ENCODE results near the gene KCNJ9. TPM values are rescaled to one million over a fixed set of nuclear protein-coding genes. Genes with fewer than 3 reads are reported as not detected.

Gene KCNJ9
- total RNA-seq, 1 experiment from 2014 or later: 0.09 TPM

GRCh38 chr1:160118928-160119327 is 37.6 kb downstream of the KCNJ9 start (continued):
- TF ChIP-seq SOX15 (CRISPR knock-in tag; IDR thresholded peaks at IDR 0.05) (no peak), ZNF219 (CRISPR knock-in tag; IDR thresholded peaks at IDR 0.05; ENCODE audit: borderline replicate concordance) (no peak)

- H3K27me3 Mint-ChIP-seq (ENCODE audit: low read depth): no peaks in the 10 kb centered on the region
- no peaks in the 10 kb centered on the region for H3K9me3 Mint-ChIP-seq
- peaks cover 16% of the 10 kb centered on the region for H3K36me3 Mint-ChIP-seq
- DNase-seq (ENCODE audit: low spot score) (no peak), ATAC-seq (no peak)
- H3K4me3 Mint-ChIP-seq: no peak overlapping the region
- H3K4me1 Mint-ChIP-seq: peaks cover 41% of the 10 kb centered on the region
- ChIA-PET POLR2A (no interaction called here), CTCF (interaction anchor here (0.6 kb wide), 1 partner anchor 254 kb away, joined by 5 read pairs; no protein-coding TSS in a partner anchor)
- TF ChIP-seq FOXK1 (CRISPR knock-in tag; IDR thresholded peaks at IDR 0.05) (no peak), KAT7 (CRISPR knock-in tag; IDR thresholded peaks at IDR 0.05; ENCODE audit: borderline replicate concordance) (no peak), TCF7 (CRISPR knock-in tag; IDR thresholded peaks at IDR 0.05; ENCODE audit: low read depth) (no peak), TP53 (CRISPR knock-in tag; IDR thresholded peaks at IDR 0.05) (no peak), NFYB (CRISPR knock-in tag; conservative IDR thresholded peaks at IDR 0.05; ENCODE audit: low read depth) (no peak), NFE2L1 (CRISPR knock-in tag; IDR thresholded peaks at IDR 0.05) (no peak), CTCF (IDR thresholded peaks at IDR 0.05) (no peak), ZNF138 (CRISPR knock-in tag; conservative IDR thresholded peaks at IDR 0.05) (no peak)
- TF ChIP-seq, protein P1, sequence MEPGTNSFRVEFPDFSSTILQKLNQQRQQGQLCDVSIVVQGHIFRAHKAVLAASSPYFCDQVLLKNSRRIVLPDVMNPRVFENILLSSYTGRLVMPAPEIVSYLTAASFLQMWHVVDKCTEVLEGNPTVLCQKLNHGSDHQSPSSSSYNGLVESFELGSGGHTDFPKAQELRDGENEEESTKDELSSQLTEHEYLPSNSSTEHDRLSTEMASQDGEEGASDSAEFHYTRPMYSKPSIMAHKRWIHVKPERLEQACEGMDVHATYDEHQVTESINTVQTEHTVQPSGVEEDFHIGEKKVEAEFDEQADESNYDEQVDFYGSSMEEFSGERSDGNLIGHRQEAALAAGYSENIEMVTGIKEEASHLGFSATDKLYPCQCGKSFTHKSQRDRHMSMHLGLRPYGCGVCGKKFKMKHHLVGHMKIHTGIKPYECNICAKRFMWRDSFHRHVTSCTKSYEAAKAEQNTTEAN (CRISPR knock-in tag; IDR thresholded peaks at IDR 0.05): no peak
- TF ChIP-seq, protein P2, sequence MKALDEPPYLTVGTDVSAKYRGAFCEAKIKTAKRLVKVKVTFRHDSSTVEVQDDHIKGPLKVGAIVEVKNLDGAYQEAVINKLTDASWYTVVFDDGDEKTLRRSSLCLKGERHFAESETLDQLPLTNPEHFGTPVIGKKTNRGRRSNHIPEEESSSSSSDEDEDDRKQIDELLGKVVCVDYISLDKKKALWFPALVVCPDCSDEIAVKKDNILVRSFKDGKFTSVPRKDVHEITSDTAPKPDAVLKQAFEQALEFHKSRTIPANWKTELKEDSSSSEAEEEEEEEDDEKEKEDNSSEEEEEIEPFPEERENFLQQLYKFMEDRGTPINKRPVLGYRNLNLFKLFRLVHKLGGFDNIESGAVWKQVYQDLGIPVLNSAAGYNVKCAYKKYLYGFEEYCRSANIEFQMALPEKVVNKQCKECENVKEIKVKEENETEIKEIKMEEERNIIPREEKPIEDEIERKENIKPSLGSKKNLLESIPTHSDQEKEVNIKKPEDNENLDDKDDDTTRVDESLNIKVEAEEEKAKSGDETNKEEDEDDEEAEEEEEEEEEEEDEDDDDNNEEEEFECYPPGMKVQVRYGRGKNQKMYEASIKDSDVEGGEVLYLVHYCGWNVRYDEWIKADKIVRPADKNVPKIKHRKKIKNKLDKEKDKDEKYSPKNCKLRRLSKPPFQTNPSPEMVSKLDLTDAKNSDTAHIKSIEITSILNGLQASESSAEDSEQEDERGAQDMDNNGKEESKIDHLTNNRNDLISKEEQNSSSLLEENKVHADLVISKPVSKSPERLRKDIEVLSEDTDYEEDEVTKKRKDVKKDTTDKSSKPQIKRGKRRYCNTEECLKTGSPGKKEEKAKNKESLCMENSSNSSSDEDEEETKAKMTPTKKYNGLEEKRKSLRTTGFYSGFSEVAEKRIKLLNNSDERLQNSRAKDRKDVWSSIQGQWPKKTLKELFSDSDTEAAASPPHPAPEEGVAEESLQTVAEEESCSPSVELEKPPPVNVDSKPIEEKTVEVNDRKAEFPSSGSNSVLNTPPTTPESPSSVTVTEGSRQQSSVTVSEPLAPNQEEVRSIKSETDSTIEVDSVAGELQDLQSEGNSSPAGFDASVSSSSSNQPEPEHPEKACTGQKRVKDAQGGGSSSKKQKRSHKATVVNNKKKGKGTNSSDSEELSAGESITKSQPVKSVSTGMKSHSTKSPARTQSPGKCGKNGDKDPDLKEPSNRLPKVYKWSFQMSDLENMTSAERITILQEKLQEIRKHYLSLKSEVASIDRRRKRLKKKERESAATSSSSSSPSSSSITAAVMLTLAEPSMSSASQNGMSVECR (CRISPR knock-in tag; IDR thresholded peaks at IDR 0.05; ENCODE audit: borderline replicate concordance): no peak
- no peak overlapping the region; the same call in 1 of the 2 replicates for H3K27ac Mint-ChIP-seq
These were observed 39.5 kb downstream of the KCNJ9 start for GRCh38 chr1:160120797-160121196.

GRCh38 chr1:160121388-160121787 is 40.0 kb downstream of the KCNJ9 start:
- no peaks in the 10 kb centered on the region for H3K9me3 Mint-ChIP-seq
- peaks cover 35% of the 10 kb centered on the region for H3K4me1 Mint-ChIP-seq
- H3K36me3 Mint-ChIP-seq: peaks cover 16% of the 10 kb centered on the region
- DNase-seq (ENCODE audit: low spot score) (no peak), ATAC-seq (no peak)
- ChIA-PET POLR2A (interaction anchor here (0.5 kb wide), 1 partner anchor 153 kb away, joined by 5 read pairs; no protein-coding TSS in a partner anchor), CTCF (no interaction called here)
- no peak overlapping the region for H3K4me3 Mint-ChIP-seq
- H3K27me3 Mint-ChIP-seq (ENCODE audit: low read depth): no peaks in the 10 kb centered on the region
- H3K27ac Mint-ChIP-seq: no peak overlapping the region
- TF ChIP-seq, protein P1 (CRISPR knock-in tag; IDR thresholded peaks at IDR 0.05): no peak
- TF ChIP-seq CREB1 (CRISPR knock-in tag; IDR thresholded peaks at IDR 0.05) (no peak), SMAD3 (CRISPR knock-in tag; IDR thresholded peaks at IDR 0.05; ENCODE audit: borderline replicate concordance) (no peak), ELF4 (CRISPR knock-in tag; IDR thresholded peaks at IDR 0.05; ENCODE audit: low read depth) (no peak), ATF1 (CRISPR knock-in tag; IDR thresholded peaks at IDR 0.05) (no peak), ZNF396 (CRISPR knock-in tag; IDR thresholded peaks at IDR 0.05; ENCODE audit: borderline replicate concordance) (no peak), NFYB (CRISPR knock-in tag; conservative IDR thresholded peaks at IDR 0.05; ENCODE audit: low read depth) (no peak), NR1H2 (CRISPR knock-in tag; IDR thresholded peaks at IDR 0.05) (no peak), FOXK1 (CRISPR knock-in tag; IDR thresholded peaks at IDR 0.05) (no peak), RELA (CRISPR knock-in tag; IDR thresholded peaks at IDR 0.05; ENCODE audit: borderline replicate concordance) (no peak), CREM (CRISPR knock-in tag; IDR thresholded peaks at IDR 0.05) (no peak)
- TF ChIP-seq, protein P3, sequence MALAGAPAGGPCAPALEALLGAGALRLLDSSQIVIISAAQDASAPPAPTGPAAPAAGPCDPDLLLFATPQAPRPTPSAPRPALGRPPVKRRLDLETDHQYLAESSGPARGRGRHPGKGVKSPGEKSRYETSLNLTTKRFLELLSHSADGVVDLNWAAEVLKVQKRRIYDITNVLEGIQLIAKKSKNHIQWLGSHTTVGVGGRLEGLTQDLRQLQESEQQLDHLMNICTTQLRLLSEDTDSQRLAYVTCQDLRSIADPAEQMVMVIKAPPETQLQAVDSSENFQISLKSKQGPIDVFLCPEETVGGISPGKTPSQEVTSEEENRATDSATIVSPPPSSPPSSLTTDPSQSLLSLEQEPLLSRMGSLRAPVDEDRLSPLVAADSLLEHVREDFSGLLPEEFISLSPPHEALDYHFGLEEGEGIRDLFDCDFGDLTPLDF (CRISPR knock-in tag; IDR thresholded peaks at IDR 0.05): no peak
- TF ChIP-seq, protein P4, sequence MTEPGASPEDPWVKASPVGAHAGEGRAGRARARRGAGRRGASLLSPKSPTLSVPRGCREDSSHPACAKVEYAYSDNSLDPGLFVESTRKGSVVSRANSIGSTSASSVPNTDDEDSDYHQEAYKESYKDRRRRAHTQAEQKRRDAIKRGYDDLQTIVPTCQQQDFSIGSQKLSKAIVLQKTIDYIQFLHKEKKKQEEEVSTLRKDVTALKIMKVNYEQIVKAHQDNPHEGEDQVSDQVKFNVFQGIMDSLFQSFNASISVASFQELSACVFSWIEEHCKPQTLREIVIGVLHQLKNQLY (CRISPR knock-in tag; IDR thresholded peaks at IDR 0.05): no peak
- TF ChIP-seq, protein P5, sequence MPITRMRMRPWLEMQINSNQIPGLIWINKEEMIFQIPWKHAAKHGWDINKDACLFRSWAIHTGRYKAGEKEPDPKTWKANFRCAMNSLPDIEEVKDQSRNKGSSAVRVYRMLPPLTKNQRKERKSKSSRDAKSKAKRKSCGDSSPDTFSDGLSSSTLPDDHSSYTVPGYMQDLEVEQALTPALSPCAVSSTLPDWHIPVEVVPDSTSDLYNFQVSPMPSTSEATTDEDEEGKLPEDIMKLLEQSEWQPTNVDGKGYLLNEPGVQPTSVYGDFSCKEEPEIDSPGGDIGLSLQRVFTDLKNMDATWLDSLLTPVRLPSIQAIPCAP (CRISPR knock-in tag; IDR thresholded peaks at IDR 0.05): no peak
